Kidney (tissue), 14 donors: Measurements from ENCODE around the gene DTNB. TPM values are rescaled to one million over a fixed set of nuclear protein-coding genes. Genes with fewer than 3 reads are reported as not detected.

ENCODE experiments used
- DNase-seq, 5 donors: peaks; one replicate each; pipeline ENCODE4 v3.0.0-alpha.2; 2013 to 2020
- FAIRE-seq: peaks from 2 replicates; lab custom pipeline; 2012; peaks lifted over from hg19 to GRCh38; lab: Jason Lieb, UNC
- H3K27ac ChIP-seq, 2 donors: one replicate each; pipeline ENCODE4 v1.7.0; 2013; ENCODE audit warnings: low read depth in 2 of 2, low read length in 2 of 2, inconsistent platforms in 1 of 2
- H3K27me3 ChIP-seq: one replicate; pipeline ENCODE4 v1.7.1; 2013; ENCODE audit warnings: low read length, inconsistent platforms; ENCODE audit not compliant: control insufficient read depth, insufficient read depth
- H3K36me3 ChIP-seq, 3 donors: one replicate each; pipeline versions ENCODE4 v1.7.0 to v1.7.1; 2013; ENCODE audit warnings: low read length in 3 of 3, control low read depth in 1 of 3, inconsistent platforms in 1 of 3; ENCODE audit not compliant: insufficient read depth in 3 of 3, control insufficient read depth in 2 of 3
- H3K4me1 ChIP-seq, 3 donors: one replicate each; pipeline versions ENCODE4 v1.7.0 to v1.7.1; 2013; ENCODE audit warnings: low read length in 3 of 3, inconsistent platforms in 1 of 3, low read depth in 1 of 3; ENCODE audit not compliant: control insufficient read depth in 2 of 3, insufficient read depth in 2 of 3
- H3K4me3 ChIP-seq, 3 donors: one replicate each; pipeline versions ENCODE4 v1.7.0 to v1.8.1; 2013; ENCODE audit warnings: low read length in 3 of 3, control low read depth in 1 of 3, inconsistent platforms in 1 of 3
- H3K9ac ChIP-seq, 3 donors: one replicate each; pipeline versions ENCODE4 v1.7.0 to v1.7.1; 2013; ENCODE audit warnings: low read length in 3 of 3, control low read depth in 1 of 3, inconsistent platforms in 1 of 3
- H3K9me3 ChIP-seq, 3 donors: one replicate each; pipeline versions ENCODE4 v1.7.0 to v1.7.1; 2013; ENCODE audit warnings: low read length in 3 of 3, control low read depth in 1 of 3, inconsistent platforms in 1 of 3; ENCODE audit not compliant: control insufficient read depth in 2 of 3, insufficient read depth in 1 of 3
- intact Hi-C: fragments of 100-400 bp; cut with DNase I; formaldehyde crosslinking; loops from one replicate; pipeline ENCODE4 v1.11.1; 2022
- microRNA-seq: library from miRNA; unstranded; fragments of <30 nt; microRNA quantifications from one replicate; pipeline ENCODE4 v1.2.0, GENCODE V29; 2020
- polyA plus RNA-seq: library from polyadenylated mRNA; stranded (reverse); fragments of 350-450 nt; fragmentation: Illumina TruSeq; extraction: RNeasy Lipid Tissue Mini Kit (QIAGEN cat#74804); gene quantifications from one replicate; pipeline ENCODE4 v1.2.3, GENCODE V29; 2014; ENCODE audit warnings: low read depth, low replicate concordance; ENCODE audit not compliant: insufficient read depth
- total RNA-seq: library from RNA; stranded (reverse); fragmentation: NEBNext Ultra II Directional; extraction: Animal tissue kit (Norgen Biotek cat#: 25700); gene quantifications from one replicate; pipeline ENCODE4 v1.2.1, GENCODE V29; 2021
- TF ChIP-seq, protein P1 (sequence below): IDR thresholded peaks from 3 replicates; pipeline ENCODE4 v1.5.1; 2012; ENCODE audit warnings: mild to moderate bottlenecking, moderate library complexity, borderline replicate concordance; ENCODE audit not compliant: insufficient read depth; ENCODE audit errors: extremely low read depth
- donor health status: control.
- donor health status: control.
- donor health status: control.
- donor health status: control.
- donor health status: control.
- donor health status: DM: yes; HTN: yes; CAD: no.
- donor health status: Normal renal cell carcinoma (clear cell type).

Gene DTNB
- total and polyA plus RNA-seq, 2 donors from 2014 or later: 23.0 to 28.1 TPM

DNA sequence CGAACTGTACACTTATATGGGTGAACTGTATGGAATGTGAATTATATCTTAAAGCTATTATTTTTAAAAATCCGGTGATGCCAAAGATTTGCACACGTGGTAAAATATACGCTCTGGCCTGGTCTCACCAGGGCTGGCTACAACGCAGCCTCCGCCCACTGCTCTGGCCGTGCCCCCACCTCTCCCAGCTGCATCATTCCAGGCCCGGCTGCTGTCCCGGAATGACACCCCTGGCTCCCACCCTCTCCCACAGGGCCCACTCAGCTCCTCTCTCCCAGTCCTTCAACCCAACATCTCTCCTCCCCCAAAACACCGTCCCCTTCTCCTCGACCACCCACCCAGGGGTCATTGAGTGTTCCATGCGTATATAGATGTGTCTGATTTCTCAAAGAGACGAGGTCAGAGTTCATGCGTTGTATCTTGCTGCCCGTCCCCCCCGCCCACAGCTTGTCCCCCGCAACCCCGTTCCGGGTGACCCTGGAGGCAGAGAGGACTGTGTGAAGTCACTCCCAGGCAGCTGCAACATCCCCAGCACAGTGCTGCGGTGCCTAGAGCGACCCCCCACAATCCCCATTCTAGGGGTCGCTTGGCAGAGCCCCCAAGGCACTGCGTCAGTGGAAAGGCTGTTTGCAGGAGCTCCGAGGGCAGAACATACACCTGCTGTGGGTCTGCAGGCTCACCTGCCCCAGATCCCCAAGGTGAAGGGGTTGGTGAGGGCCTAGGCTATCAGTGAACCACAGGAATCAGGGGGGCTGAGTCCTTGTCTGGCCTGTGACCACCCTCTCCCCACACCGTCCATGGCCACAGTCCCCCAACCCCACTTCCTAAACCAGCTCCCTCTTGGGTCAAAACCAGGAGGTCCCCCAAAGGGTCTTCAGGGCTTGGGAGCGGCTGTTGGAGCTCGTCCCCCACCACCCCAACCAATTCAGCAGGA lies 345.0 kb downstream of the DTNB start:
- TF ChIP-seq, protein P1, sequence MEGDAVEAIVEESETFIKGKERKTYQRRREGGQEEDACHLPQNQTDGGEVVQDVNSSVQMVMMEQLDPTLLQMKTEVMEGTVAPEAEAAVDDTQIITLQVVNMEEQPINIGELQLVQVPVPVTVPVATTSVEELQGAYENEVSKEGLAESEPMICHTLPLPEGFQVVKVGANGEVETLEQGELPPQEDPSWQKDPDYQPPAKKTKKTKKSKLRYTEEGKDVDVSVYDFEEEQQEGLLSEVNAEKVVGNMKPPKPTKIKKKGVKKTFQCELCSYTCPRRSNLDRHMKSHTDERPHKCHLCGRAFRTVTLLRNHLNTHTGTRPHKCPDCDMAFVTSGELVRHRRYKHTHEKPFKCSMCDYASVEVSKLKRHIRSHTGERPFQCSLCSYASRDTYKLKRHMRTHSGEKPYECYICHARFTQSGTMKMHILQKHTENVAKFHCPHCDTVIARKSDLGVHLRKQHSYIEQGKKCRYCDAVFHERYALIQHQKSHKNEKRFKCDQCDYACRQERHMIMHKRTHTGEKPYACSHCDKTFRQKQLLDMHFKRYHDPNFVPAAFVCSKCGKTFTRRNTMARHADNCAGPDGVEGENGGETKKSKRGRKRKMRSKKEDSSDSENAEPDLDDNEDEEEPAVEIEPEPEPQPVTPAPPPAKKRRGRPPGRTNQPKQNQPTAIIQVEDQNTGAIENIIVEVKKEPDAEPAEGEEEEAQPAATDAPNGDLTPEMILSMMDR: no peak
- Histone ChIP-seq H3K9ac (no peak overlapping the region), H3K4me1 (peaks cover 0 to 25% (median 19%) of the 10 kb centered on the region in 3 donors), H3K27me3 (no peaks in the 10 kb centered on the region), H3K27ac (no peak overlapping the region), H3K36me3 (peaks cover 0 to 9% (median 4%) of the 10 kb centered on the region in 3 donors), H3K4me3 (no peak overlapping the region), H3K9me3 (peaks cover 0 to 10% (median 2%) of the 10 kb centered on the region in 3 donors)
- intact Hi-C loops: no loop called here
- DNase-seq (peak in 1 of 5 donors; percentile 54), FAIRE-seq (no peak)

Small RNAs within 50 kb of the gene (microRNA-seq; reads per million reads assigned to microRNA genes)
- gene MIR1301: 56.5 reads per million, percentile 44 among the genes with 10 or more reads in this experiment

Other genes with a start within 250 kb of the DTNB start
- gene ASXL2, start 204.9 kb upstream of the DTNB start, total RNA-seq: 41.0 TPM
- gene ASXL2, start 204.9 kb upstream of the DTNB start, polyA plus RNA-seq: 2.6 TPM